ENCODE results near the gene UQCC3.
"Not testable (repeated sequence)": the region's sequence is repeated elsewhere in the genome, so short reads cannot be mapped to it uniquely, and the experiment has no call there.

UQCC3 gene

DNA sequence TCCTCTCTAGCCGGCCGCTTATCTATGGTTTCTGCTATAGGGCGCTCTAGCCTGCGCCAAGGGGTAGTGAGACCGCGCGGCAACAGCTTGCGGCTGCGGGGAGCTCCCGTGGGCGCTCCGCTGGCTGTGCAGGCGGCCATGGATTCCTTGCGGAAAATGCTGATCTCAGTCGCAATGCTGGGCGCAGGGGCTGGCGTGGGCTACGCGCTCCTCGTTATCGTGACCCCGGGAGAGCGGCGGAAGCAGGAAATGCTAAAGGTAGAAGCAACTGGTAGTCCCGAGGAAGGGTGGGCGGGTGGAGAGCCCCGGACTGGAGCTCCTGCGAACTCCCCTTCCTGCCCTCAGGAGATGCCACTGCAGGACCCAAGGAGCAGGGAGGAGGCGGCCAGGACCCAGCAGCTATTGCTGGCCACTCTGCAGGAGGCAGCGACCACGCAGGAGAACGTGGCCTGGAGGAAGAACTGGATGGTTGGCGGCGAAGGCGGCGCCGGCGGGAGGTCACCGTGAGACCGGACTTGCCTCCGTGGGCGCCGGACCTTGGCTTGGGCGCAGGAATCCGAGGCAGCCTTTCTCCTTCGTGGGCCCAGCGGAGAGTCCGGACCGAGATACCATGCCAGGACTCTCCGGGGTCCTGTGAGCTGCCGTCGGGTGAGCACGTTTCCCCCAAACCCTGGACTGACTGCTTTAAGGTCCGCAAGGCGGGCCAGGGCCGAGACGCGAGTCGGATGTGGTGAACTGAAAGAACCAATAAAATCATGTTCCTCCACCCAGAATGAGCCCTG is at the start of gene UQCC3, which contains the start of gene LBHD1:
TSS of gene UQCC3 (plus strand) at position 66 of the 782 bp plus-strand sequence. CDS start at position 139, 73 bp downstream.
TSS of gene LBHD1 (minus strand) at position 660 of the 782 bp plus-strand sequence. CDS start 2,236 bp downstream, outside the sequence.
- in situ Hi-C loops (cut with MboI; ENCODE audit: low sequenced_read_pairs), result no loop called here

DNA sequence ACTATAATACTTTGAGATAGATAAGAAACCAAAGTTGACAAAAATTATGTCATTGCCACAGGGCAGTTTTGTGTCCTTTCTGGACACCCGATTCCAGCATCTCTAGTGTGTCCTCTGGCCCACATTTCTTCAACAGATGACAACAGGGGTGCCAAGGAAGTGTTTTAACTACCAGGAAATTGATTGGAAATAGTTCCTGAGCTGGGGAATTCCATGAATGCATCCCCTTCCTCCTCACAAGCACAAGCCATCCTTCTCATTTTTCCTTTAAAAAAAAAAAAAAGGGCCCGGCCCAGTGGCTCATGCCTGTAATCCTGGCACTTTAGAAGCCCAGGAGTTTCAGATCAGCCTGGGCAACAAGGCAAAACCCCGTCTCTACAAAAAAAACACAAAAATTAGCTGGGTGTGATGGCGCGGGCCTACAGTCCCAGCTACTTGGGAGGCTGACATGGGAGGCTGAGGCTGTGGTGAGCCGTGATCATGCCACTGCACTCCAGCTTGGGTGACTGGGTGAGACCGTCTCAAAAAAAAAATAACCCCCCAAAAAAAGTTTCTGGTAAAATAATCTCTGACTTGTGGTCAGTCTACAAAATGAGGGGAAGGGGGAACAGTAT is 48.9 kb upstream of the UQCC3 start:
- in situ Hi-C loops (cut with MboI; ENCODE audit: low sequenced_read_pairs), result no loop called here

DNA sequence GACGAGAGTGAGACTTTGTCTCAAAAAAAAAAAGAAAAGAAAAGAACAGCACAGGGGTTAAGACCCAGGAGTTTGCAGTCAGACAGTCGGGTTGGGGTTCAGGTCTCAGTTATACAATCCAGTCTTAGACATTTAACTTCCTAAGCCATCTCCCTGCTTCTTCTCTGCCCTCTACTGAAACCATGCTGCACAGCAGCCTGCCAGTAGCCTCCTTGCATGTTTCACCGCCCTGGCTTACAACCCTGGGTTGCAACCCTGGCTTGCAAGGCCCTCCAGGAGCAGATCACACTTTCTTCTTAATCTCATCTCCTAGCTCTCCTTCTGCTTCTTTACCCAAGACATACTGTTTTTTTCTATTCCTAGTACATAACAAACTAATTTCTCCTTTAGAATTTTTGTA is 43.8 kb upstream of the UQCC3 start:
- in situ Hi-C loops (cut with MboI; ENCODE audit: low sequenced_read_pairs), result no loop called here

- in situ Hi-C loops (cut with MboI; ENCODE audit: low sequenced_read_pairs), result no loop called here
These were observed 39.0 kb upstream of the UQCC3 start for GRCh38 chr11:62632492-62632891.

DNA sequence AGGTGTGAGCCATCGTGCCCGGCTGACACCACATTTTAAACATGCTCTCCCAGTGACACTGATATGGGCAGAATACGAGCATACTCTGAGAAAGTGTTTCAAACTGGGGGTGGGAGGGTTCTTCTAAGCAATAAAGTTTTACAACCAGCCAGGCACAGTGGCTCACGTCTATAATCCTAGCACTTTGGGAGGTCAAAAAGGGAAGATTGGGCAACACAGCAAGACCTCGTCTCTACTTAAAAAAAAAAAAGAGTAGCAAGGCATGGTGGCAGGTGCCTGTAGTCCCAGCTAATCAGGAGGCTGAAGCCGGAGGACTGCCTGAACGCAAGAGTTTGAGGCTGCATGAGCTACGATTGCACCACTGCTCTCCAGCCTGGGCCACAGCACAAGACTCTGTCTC is 27.3 kb upstream of the UQCC3 start:
- in situ Hi-C loops (cut with MboI; ENCODE audit: low sequenced_read_pairs), result no loop called here

- in situ Hi-C loops (cut with MboI; ENCODE audit: low sequenced_read_pairs), result no loop called here
These were observed 25.9 kb upstream of the UQCC3 start for GRCh38 chr11:62645671-62645945.

- in situ Hi-C loops (cut with MboI; ENCODE audit: low sequenced_read_pairs), result no loop called here
These were observed 25.3 kb upstream of the UQCC3 start, which contains the start of gene GANAB for GRCh38 chr11:62645946-62646824. TSS of gene GANAB (minus strand) at chr11:62646613. CDS start at chr11:62646599, 14 bp downstream.

DNA sequence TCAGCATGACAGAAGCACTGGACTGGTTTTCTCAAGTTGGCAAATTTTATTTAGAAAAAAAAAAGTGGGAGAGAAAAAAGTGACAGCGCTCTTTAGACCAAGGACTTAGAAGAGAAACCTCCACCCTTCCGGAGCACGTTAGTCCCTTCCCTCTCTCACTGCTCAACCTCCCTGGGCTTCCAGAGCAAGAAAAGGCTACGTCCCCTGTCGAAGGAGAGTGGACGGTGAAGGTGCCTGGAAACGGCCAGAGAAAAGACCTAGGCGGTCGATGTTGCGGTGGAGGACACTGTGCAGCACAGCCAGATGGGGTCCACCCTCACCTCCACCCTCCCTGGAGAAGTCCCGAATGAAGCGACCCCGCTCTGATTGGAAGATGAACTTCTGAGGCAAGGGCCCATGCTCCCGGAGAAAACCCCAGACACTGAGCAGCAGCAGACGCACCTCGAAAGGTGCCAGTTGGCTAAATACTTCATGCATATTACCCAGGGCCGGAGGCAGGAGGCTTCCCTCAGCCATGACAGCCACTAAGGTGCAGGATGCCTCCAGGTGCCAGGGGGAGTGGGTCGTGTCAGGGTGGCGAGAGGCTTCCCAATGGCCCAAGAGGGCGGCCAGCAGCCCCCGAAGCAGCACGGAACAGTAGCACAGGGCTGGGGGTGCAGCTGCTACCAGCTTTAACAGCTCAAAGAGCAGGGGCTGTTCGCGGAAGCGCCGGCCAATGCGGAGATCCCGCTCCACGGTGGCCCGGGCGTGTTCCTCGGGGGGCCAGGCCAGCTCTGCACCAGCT is 24.5 kb upstream of the UQCC3 start:
- in situ Hi-C loops (cut with MboI; ENCODE audit: low sequenced_read_pairs), result no loop called here

DNA sequence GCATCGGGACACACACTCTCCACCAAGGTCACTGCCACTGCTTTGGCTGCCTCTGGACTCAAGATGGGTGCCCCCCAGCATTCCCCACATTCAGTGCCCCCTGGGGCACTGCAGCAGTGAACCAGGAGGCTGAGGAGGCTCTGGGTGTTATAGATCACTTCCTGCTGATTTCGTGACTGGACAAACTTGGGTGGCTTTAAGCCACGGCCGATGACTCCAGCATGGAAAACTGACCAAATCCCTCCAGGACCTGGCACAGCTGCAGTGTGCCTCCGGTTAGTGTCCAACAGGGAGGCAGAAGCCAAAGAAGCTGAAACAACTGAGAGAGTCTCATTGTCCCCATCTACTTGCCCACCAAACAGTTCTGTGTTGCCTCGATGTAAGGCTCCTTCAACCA is 23.9 kb upstream of the UQCC3 start:
- in situ Hi-C loops (cut with MboI; ENCODE audit: low sequenced_read_pairs), result no loop called here

- in situ Hi-C loops (cut with MboI; ENCODE audit: low sequenced_read_pairs), result no loop called here
These were observed 23.1 kb upstream of the UQCC3 start for GRCh38 chr11:62648185-62648966.

DNA sequence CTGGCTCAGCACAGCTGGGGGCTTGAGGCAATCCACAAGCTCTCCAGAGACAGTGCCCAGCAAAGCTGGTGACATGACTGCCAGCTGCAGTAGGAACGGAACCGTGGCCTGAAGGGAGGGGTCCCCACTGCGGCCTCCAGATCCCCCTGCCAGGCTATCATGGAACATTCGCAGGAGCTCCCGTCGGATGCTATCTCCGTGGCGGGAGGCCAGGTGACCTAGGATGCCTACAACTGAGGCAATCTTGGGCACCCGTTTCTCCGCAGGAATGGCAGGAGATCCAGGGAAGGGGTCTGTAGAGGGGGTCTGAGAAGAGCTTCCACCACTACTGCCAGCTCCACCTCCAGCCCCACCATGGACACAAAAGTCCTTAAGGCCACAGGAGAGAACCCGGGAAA is 22.5 kb upstream of the UQCC3 start:
- in situ Hi-C loops (cut with MboI; ENCODE audit: low sequenced_read_pairs), result no loop called here

DNA sequence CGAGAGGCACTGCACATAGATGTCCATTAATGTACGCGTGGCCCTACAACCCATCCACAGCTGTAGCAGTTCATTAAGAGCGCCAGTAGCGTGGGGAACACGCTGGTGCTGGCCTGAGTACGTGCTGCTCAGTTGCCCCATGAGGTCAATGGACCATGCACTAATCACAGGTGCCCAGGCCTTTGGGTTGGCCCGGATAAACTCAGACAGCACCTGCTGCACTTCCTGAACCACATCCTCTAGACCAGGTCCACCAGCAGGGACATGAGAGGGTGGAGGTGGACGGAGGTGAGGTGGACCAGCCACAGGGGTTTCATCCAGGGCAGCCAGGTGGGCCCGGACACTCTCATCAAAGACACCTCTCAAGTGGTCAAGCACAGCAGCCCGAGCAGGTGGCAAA is 22.0 kb upstream of the UQCC3 start:
- in situ Hi-C loops (cut with MboI; ENCODE audit: low sequenced_read_pairs), result no loop called here

DNA sequence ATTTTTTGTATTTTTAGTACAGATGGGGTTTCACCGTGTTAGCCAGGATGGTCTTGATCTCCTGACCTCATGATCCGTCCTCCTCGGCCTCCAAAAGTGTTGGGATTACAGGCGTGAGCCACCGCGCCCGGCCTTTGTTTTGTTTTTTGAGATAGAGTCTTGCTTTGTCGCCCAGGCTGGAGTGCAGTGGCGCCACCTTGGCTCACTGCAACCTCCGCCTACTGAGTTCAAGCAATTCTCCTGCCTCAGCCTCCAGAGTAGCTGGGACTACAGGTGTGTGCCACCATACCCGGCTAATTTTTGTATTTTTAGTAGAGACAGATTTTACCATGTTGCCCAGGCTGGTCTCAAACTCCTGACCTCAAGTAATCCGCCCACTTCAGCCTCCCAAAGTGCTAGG is 21.2 kb upstream of the UQCC3 start:
- in situ Hi-C loops (cut with MboI; ENCODE audit: low sequenced_read_pairs), result not testable (repeated sequence)

DNA sequence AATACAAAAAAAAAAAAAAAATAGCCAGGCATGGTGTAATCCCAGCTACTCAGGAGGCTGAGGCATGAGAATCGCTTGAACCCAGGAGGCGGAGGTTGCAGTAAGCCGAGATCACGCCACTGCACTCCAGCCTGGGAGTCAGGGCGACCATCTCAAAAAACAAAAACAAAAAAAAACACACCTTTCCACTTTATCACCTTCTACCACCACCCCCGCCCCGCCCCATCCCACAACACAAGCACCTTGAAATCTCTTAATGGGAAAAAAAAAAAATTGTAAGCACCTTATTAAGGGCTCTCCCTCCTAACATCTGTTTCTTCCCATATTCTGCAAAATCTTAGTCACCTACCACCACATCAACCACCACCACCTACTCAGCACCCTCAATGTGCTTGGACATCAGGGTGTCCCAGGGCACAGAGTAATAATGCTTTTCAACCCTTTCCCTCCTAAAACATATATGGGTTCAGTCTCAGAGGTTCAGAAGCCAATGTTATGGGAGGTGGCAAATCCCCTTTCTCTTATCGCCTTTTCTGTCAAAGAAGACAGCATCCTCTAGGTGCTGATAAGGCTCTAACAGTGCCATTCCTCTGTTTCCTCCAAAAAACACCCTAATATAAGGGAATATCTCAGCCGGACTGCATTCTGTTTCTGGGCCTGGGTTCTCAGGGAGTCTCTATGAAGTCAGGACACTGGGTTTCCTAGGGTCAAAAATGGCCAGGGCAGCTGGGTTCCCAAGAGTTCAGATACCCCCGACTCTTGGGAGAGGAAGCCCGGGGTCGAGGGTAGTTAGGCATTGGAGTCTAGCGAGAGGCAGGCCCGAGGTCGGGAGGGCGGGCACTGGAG is 19.1 kb upstream of the UQCC3 start:
- in situ Hi-C loops (cut with MboI; ENCODE audit: low sequenced_read_pairs), result no loop called here

DNA sequence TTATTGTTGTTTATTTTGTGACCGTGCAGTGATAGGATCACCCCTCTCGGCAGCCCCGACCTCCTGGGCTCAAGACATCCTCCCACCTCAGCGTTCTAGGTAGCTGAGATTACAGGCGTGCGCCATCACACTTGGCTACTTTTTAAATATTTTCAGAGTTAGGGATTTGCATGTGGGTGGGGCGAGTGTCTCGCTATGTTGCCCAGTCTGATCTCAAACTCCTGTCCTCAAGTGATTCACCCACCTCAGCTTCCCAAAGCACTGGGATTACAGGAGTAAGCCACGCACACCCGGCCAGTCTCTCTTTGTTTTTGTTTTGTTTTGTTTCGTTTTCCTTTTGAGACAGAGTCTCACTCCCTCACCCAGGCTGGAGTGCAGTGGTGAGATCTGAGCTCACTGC is 17.2 kb upstream of the UQCC3 start:
- in situ Hi-C loops (cut with MboI; ENCODE audit: low sequenced_read_pairs), result no loop called here

- in situ Hi-C loops (cut with MboI; ENCODE audit: low sequenced_read_pairs), result no loop called here
These were observed 14.6 kb upstream of the UQCC3 start for GRCh38 chr11:62656796-62657429.

GRCh38 chr11:62664405-62665074 is 6.9 kb upstream of the UQCC3 start:
- in situ Hi-C loops (cut with MboI; ENCODE audit: low sequenced_read_pairs), result no loop called here

- in situ Hi-C loops (cut with MboI; ENCODE audit: low sequenced_read_pairs), result no loop called here
These were observed 6.3 kb upstream of the UQCC3 start, which contains the start of the genes C11orf98 and CSKMT for GRCh38 chr11:62665075-62665598. TSS of gene C11orf98 (minus strand) at chr11:62665210. CDS start at chr11:62665169, 41 bp downstream. TSS of gene CSKMT (plus strand) at chr11:62665312. CDS start at chr11:62665880, 568 bp downstream.

Measured in HL-60/S4 (cell line).